ENCODE results near the gene KDM4C. TPM values are rescaled to one million over a fixed set of nuclear protein-coding genes. Genes with fewer than 3 reads are reported as not detected.

The KDM4C gene
- total and polyA plus RNA-seq, 2 of the 13 experiments (the other 11 are each of a cell fraction or from before 2014, with no cell fraction given) = 19.4 to 23.6 TPM

DNA sequence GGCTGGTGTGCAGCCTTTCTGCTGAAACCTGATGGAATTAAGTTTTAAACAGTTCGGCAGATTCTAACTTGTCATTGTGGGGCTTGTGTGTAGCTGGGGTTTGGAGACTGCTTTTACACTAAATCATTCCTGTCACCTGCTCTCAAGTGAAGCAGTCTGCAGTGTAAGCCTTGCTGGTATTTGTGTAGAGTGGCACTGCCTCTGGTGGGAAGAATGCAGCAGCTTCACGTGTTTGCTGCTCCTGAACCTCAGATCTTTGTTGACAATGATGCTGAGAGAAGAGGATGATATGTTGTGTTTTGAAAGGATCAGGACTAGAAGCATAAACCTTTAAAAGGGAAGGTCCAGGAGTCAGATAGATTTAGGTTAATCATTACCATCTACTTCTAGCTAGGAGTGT lies 88.1 kb downstream of the KDM4C start:
- 25% methylated on average over 2 of the region's 2 CpGs for WGBS (ENCODE audit: low lambda C conversion rate)
- H3K4me1 ChIP-seq (ENCODE audit: insufficient read depth, low read length) = peaks cover 23% of the 10 kb centered on the region
- H3K9ac ChIP-seq (ENCODE audit: insufficient read depth, low read depth, low read length) = no peak overlapping the region
- H3K36me3 ChIP-seq (replicated peaks in 1 of 2; ENCODE audit: control insufficient read depth in 1 of 2, insufficient read depth in 2 of 2, low read length in 2 of 2) = peaks cover 3 to 14% of the 10 kb centered on the region in 2 experiments
- no peaks in the 10 kb centered on the region for H3K79me2 ChIP-seq (ENCODE audit: insufficient read depth, low read length)
- intact Hi-C loops (cut with micrococcal nuclease; ENCODE audit: unreplicated experiment) = loop anchor here (1.0 to 2.0 kb wide), 2 partner anchors 19 to 51 kb away; no protein-coding TSS in a partner anchor
- ATAC-seq = peak; percentile 98
- ChIA-PET POLR2A (no interaction called here), CTCF (ENCODE audit: low intra/inter-chr PET ratio, low total read pairs) (interaction anchor here (1.9 kb wide), 1 partner anchor 19 kb away, joined by 6 read pairs; no protein-coding TSS in a partner anchor)
- BruUV-seq (replicated peaks) = no TSS peak
- no peaks in the 10 kb centered on the region for H3K9me3 ChIP-seq (ENCODE audit: low read length)
- no peaks in the 10 kb centered on the region for H4K20me1 ChIP-seq (ENCODE audit: insufficient read depth, low read length)
- peak overlapping the region; percentile 54 for H3K27ac ChIP-seq (ENCODE audit: extremely low read length, insufficient read depth, low read length)
- H2AFZ ChIP-seq (ENCODE audit: low read length) = no peak overlapping the region
- no peak overlapping the region for H3K4me3 ChIP-seq (replicated peaks in 1 of 3; ENCODE audit: insufficient read depth in 1 of 3, low read depth in 2 of 3, low read length in 3 of 3)
- H3K4me2 ChIP-seq (ENCODE audit: low read depth, low read length) = no peak overlapping the region
- H3K27me3 ChIP-seq (ENCODE audit: control insufficient read depth in 1 of 2, insufficient read depth in 2 of 2, low read length in 2 of 2) = no peaks in the 10 kb centered on the region
- in situ Hi-C loops (cut with HindIII; ENCODE audit: extremely low pct_ligation_motif_present, low pct_unique_long_range_greater_than_20kb) = loop anchor here (25.0 kb wide), 1 partner anchor 341 kb away; no protein-coding TSS in a partner anchor
- FAIRE-seq = peak; percentile 71
- DNase-seq (ENCODE audit: low spot score) = peak; percentile 83
- TF ChIP-seq ZNF549 (CRISPR knock-in tag; IDR thresholded peaks at IDR 0.05) (no peak), TEAD2 (CRISPR knock-in tag; IDR thresholded peaks at IDR 0.05) (peak; percentile 71; the same call in 1 of the 2 replicates), TEF (CRISPR knock-in tag; IDR thresholded peaks at IDR 0.05) (no peak), SOX6 (IDR thresholded peaks at IDR 0.05) (no peak), SOX6 (CRISPR knock-in tag; IDR thresholded peaks at IDR 0.05) (peak; percentile 15; the same call in 1 of the 2 replicates), SKI (IDR thresholded peaks at IDR 0.05; ENCODE audit: partially characterized antibody) (peak; percentile 22), LCORL (IDR thresholded peaks at IDR 0.05) (no peak), LCORL (CRISPR knock-in tag; IDR thresholded peaks at IDR 0.05) (no peak), SAP130 (CRISPR knock-in tag; IDR thresholded peaks at IDR 0.05; ENCODE audit: low read depth) (peak; percentile 66), USF2 (IDR thresholded peaks at IDR 0.05; ENCODE audit: low read depth, low read length) (peak; percentile 41; the same call in 1 of the 2 replicates), USF2 (CRISPR knock-in tag; IDR thresholded peaks at IDR 0.05; ENCODE audit: borderline replicate concordance) (no peak), ZNF430 (CRISPR knock-in tag; IDR thresholded peaks at IDR 0.05) (no peak), MED8 (CRISPR knock-in tag; IDR thresholded peaks at IDR 0.05; ENCODE audit: insufficient replicate concordance) (no peak), SMC3 (IDR thresholded peaks at IDR 0.05; ENCODE audit: low read length) (peak; percentile 65), ZC3H4 (CRISPR knock-in tag; IDR thresholded peaks at IDR 0.05; ENCODE audit: borderline replicate concordance) (no peak), TOPORS (CRISPR knock-in tag; IDR thresholded peaks at IDR 0.05) (no peak), CCAR2 (optimal IDR thresholded peaks at IDR 0.05; ENCODE audit: low read depth, low read length) (no peak), GABPB1 (CRISPR knock-in tag; IDR thresholded peaks at IDR 0.05) (no peak), U2AF2 (IDR thresholded peaks at IDR 0.05; ENCODE audit: low read depth, low read length) (no peak), ZNF629 (CRISPR knock-in tag; conservative IDR thresholded peaks at IDR 0.05) (no peak)
- TF ChIP-seq, protein P1, sequence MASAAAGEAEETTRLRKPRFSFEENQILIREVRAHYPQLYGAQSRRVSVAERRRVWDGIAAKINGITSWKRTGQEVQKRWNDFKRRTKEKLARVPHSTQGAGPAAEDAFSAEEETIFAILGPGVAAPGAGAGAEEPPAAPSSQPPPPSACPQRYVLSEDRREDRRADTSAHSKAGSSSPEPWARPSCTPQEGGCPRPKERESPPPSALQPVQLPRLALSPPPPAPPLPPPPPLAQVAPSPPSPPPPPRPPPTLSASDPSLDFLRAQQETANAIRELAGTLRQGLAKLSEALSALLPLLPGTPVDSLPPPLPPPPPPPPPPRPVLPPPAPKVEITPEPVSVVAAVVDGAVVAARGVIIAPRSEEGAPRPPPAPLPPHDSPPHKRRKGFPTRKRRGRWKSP (CRISPR knock-in tag; IDR thresholded peaks at IDR 0.05) = no peak
